Kidney epithelial cell (primary cell): ENCODE measurements around the gene LDLRAD4. TPM values are rescaled to one million over a fixed set of nuclear protein-coding genes. Genes with fewer than 3 reads are reported as not detected.

Experiments
- DNase-seq: peaks from one replicate; pipeline ENCODE4 v3.0.0-alpha.2; 2010; ENCODE audit warnings: low read depth
- H3K27me3 ChIP-seq: 2 replicates; pipeline ENCODE4 v1.6.0; 2011; ENCODE audit warnings: low read length; ENCODE audit not compliant: control insufficient read depth, insufficient read depth
- H3K36me3 ChIP-seq: 2 replicates; pipeline ENCODE4 v1.5.1; 2011; ENCODE audit warnings: low read length; ENCODE audit not compliant: control insufficient read depth, insufficient read depth
- H3K4me3 ChIP-seq: 2 replicates; pipeline ENCODE4 v1.5.1; 2011; ENCODE audit warnings: low read depth, mild to moderate bottlenecking, control low read depth, low read length
- CTCF ChIP-seq: IDR thresholded peaks from 2 replicates; pipeline ENCODE4 v1.5.1; 2011; ENCODE audit warnings: mild to moderate bottlenecking, moderate library complexity, low read length, control low read depth, inconsistent platforms; ENCODE audit not compliant: insufficient read depth, poor library complexity, severe bottlenecking
- total RNA-seq: library from RNA; depleted of rRNA; stranded (reverse); fragments of >200 nt; gene quantifications from 2 replicates; pipeline ENCODE4 v1.2.3, GENCODE V29; 2015

The LDLRAD4 gene
- total RNA-seq, 1 donor from 2014 or later, result 5.8 TPM

- peaks cover 3% of the 10 kb centered on the region for H3K27me3 ChIP-seq
- no peak for DNase-seq
Observed at GRCh38 chr18:13496691-13497281, 278.2 kb downstream of the LDLRAD4 start.

DNA sequence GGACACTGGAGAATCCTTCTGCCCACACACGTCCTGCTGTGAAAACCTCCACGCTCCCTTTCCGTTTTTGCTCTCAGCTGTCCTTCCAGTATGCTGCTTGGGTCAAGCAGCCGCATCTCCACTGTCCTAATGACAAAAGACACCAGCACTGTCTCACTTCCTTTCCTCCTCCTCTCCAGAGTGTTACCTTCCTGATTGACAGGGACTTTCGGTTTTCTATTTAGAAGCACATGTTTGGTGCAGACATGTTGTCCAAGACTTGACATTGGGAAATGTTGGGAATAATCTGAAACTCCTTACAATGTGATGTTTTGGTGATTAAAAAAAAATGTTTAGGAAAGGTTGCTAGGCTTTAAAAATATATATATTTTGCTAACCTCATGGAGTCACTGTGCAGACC is 281.2 kb downstream of the LDLRAD4 start:
- Histone ChIP-seq H3K4me3 (no peak overlapping the region), H3K27me3 (peaks cover 3% of the 10 kb centered on the region), H3K36me3 (no peaks in the 10 kb centered on the region)
- TF ChIP-seq CTCF, result no peak
- no peak for DNase-seq

More at GRCh38 chr18:13496691-13497281, 278.2 kb downstream of the LDLRAD4 start:
- H3K4me3 ChIP-seq, result no peak overlapping the region
- H3K36me3 ChIP-seq, result no peaks in the 10 kb centered on the region
- no peak for TF ChIP-seq CTCF

DNA sequence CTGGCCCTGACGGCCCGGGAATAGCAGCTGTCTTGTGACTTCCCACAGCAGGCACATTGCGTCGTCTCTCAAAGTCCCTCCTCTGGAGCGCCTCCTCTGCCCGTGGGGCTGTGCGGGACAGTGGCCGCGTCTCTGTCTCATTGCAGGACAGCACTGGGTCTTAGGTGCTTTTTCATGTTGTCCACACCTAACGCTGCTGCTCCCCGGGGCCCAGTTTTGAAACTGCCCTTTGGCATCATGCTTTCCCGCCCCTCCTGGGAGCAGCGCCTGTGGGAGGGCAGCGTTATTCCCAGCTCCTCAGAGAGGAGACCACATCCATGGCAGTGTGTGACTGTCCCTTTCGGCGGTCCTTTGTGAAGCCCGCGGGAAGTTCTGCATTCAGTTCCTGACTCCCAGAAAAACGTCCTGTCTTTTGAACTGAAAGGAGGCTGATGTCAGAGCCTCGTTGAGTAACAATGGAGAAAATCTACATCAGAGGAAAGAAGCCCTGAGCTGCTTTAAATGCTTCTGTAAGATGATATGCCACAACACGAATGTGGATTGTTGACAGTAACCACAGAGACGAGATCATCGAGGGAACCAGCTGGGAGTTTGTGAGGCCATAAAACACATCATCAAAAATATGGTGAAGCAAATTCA is 281.8 kb downstream of the LDLRAD4 start:
- Histone ChIP-seq H3K4me3 (no peak overlapping the region), H3K27me3 (peaks cover 3% of the 10 kb centered on the region), H3K36me3 (no peaks in the 10 kb centered on the region)
- DNase-seq, result peak; percentile 62
- TF ChIP-seq CTCF, result no peak

GRCh38 chr18:13500869-13501542 is 282.4 kb downstream of the LDLRAD4 start:
- DNase-seq, result peak; percentile 85
- no peak overlapping the region for H3K4me3 ChIP-seq
- no peak for TF ChIP-seq CTCF
- H3K27me3 ChIP-seq, result no peaks in the 10 kb centered on the region
- H3K36me3 ChIP-seq, result no peaks in the 10 kb centered on the region

GRCh38 chr18:13501543-13501887 is 283.0 kb downstream of the LDLRAD4 start:
- no peak for DNase-seq
- Histone ChIP-seq H3K4me3 (no peak overlapping the region), H3K36me3 (no peaks in the 10 kb centered on the region), H3K27me3 (no peaks in the 10 kb centered on the region)
- TF ChIP-seq CTCF, result no peak
